Ishikawa (cell line): ENCODE data around the gene OR1E2.

Experiments used
- CEBPB ChIP-seq: IDR thresholded peaks from 2 replicates; pipeline ENCODE4 v1.6.1; 2012
- CREB1 ChIP-seq: IDR thresholded peaks from 2 replicates; pipeline ENCODE4 v1.6.1; 2012; ENCODE audit warnings: low read depth
- EGR1 ChIP-seq: IDR thresholded peaks from 2 replicates; pipeline ENCODE4 v1.6.1; 2012
- EP300 ChIP-seq: IDR thresholded peaks from 2 replicates; pipeline ENCODE4 v1.6.1; 2012; ENCODE audit warnings: borderline replicate concordance
- FOXM1 ChIP-seq: IDR thresholded peaks from 2 replicates; pipeline ENCODE4 v1.6.1; 2012; ENCODE audit warnings: low read depth, borderline replicate concordance
- NFIC ChIP-seq: IDR thresholded peaks from 2 replicates; pipeline ENCODE4 v1.6.1; 2012
- RAD21 ChIP-seq: IDR thresholded peaks from 2 replicates; pipeline ENCODE4 v1.6.1; 2012; ENCODE audit warnings: low read depth
- REST ChIP-seq: IDR thresholded peaks from 2 replicates; pipeline ENCODE4 v1.6.1; 2012; ENCODE audit warnings: low read depth, mild to moderate bottlenecking
- TAF1 ChIP-seq: IDR thresholded peaks from 2 replicates; pipeline ENCODE4 v1.6.1; 2012; ENCODE audit warnings: low read depth, mild to moderate bottlenecking
- TCF12 ChIP-seq: IDR thresholded peaks from 2 replicates; pipeline ENCODE4 v1.6.1; 2012; ENCODE audit warnings: low read depth
- TEAD4 ChIP-seq: IDR thresholded peaks from 2 replicates; pipeline ENCODE4 v1.6.1; 2012
- USF1 ChIP-seq: IDR thresholded peaks from 2 replicates; pipeline ENCODE4 v1.6.1; 2012
- YY1 ChIP-seq: IDR thresholded peaks from 2 replicates; pipeline ENCODE4 v1.6.1; 2012; ENCODE audit warnings: low read depth
- ZBTB7A ChIP-seq: IDR thresholded peaks from 2 replicates; pipeline ENCODE4 v1.6.1; 2012; ENCODE audit warnings: low read depth
- TF ChIP-seq, protein P1 (sequence below): IDR thresholded peaks from 2 replicates; pipeline ENCODE4 v1.6.1; 2012

Gene OR1E2

DNA sequence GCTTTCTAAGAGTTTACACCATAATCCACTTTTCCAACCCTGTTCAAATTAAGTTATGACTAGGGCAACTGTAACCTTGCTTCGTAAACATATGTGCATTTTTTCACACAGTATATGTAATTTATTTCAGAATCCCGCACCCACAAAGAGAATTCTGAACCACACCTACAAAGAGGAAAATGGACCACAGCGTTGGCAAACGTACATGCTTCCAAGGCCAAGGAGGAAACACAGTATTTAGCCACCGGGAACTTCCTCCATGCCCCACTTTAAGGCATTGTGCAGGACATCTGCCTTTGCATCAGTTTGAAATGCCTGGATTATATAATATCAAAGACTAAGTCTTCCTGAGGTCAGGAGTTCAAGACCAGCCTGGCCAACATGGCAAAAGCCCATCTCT is 35.9 kb upstream of the OR1E2 start:
- TF ChIP-seq TAF1: no peak
- no peak for TF ChIP-seq NFIC
- TF ChIP-seq TCF12: no peak
- TF ChIP-seq USF1: no peak
- TF ChIP-seq YY1: no peak
- TF ChIP-seq TEAD4: no peak
- TF ChIP-seq EP300: no peak
- TF ChIP-seq FOXM1: no peak
- TF ChIP-seq REST: no peak
- no peak for TF ChIP-seq ZBTB7A
- no peak for TF ChIP-seq RAD21
- no peak for TF ChIP-seq EGR1
- TF ChIP-seq, protein P1, sequence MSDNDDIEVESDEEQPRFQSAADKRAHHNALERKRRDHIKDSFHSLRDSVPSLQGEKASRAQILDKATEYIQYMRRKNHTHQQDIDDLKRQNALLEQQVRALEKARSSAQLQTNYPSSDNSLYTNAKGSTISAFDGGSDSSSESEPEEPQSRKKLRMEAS: no peak
- TF ChIP-seq CEBPB: no peak
- no peak for TF ChIP-seq CREB1

GRCh38 chr17:3448059-3448665 is 14.5 kb upstream of the OR1E2 start:
- no peak for TF ChIP-seq CREB1
- no peak for TF ChIP-seq USF1
- TF ChIP-seq ZBTB7A: no peak
- no peak for TF ChIP-seq RAD21
- TF ChIP-seq TEAD4: no peak
- no peak for TF ChIP-seq CEBPB
- TF ChIP-seq TCF12: no peak
- TF ChIP-seq, protein P1: no peak

DNA sequence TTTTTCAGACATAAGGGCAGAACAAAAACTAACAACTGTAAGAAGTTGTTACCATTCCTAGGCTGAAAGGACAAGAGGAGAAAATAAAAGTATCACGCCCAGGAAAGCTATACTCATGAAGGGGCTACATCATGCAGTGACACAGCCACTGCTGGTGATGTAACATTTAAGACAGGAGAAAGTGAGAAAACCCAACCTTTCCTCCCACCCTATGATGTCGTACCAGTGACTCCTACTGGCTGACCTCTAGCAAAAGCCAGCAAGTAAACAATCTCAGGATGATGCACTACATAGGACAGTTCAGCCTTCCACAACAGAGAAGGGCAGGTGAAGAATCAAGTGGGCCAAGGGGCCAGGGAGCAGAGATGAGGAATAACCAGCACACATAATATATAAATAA is 14.0 kb upstream of the OR1E2 start:
- no peak for TF ChIP-seq CREB1
- TF ChIP-seq REST: no peak
- TF ChIP-seq RAD21: peak; percentile 49; the same call in 1 of the 2 replicates

DNA sequence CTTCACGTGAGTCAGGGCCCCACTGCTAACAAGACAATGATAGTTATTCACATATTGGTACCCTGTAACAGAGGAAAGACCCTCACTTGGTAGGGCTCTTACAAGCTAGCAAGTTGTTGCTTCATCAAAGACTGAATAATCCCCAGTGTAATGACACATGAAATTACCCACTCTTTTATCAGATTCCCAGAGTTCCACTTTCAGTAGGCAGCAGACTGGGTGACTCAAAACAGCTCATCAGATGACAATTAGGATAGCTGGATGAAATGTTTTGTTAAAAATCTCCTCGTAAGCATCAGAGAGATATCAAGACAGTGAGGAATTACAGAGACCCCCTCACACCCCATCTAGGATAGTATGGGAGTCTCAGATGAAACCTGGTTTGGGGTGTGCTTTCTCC is 6.8 kb upstream of the OR1E2 start:
- TF ChIP-seq CREB1 (no peak), TAF1 (no peak), NFIC (no peak), TCF12 (no peak), EP300 (no peak), TEAD4 (no peak), FOXM1 (no peak), RAD21 (no peak), CEBPB (no peak), USF1 (no peak), REST (no peak)
- TF ChIP-seq, protein P1: no peak
